ENCODE results near the gene CLSTN3.
"Not testable (repeated sequence)": the region's sequence is repeated elsewhere in the genome, so short reads cannot be mapped to it uniquely, and the experiment has no call there.

CLSTN3 gene

DNA sequence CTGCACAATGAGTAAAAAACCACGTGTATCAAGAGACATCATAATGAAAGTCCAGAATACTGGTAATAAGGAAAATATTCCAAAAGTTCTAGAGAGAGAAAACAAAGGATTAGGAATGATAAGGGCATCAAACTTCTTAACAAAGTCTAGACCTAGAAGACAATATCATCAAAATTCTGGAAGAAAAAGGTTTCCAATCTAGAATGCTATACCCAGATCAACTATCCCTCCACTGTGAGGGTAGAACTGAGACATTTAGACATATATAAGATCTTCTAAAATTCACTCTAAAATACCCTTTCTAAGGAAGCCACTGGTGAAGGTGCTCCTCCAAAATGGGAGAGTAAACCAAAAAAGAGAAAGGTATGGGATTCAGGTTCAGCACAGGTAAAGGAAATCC, 24.1 kb upstream of the CLSTN3 start:
- no peak for DNase-seq

DNA sequence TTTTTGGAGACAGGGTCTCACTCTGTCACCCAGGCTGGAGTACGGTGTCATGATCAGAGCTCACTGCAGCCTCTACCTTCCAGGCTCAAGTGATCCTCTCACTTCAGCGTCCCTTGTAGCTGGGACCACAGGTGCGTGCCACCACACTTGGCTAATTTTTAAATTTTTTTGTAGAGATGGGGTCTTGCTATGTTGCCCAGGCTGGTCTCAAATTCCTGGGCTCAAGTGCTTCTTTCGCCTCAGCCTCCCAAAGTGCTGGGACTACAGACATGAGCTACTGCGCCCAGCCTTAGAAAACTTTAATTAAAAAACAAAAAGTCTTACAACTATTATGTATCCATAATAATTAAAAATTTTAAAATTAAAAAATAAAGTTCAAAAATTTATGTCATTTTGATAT, 23.0 kb upstream of the CLSTN3 start:
- DNase-seq = not testable (repeated sequence)

DNA sequence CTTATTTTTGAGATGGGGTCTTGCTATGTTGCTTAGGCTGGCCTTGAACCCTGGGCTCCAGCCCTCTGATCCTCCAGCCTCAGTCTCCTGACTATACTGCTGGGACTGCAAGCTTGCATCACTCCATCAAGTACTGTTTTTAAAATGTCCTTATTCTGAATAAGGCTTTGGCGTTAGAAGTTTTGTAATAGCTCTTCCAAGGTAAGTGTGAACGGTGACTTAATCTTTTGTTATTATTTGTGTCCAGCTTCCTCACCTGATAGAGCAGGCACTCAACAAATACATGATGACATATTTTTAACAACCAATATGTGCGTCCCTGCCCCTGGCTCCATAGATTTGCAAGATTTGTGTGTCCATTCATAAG, 22.6 kb upstream of the CLSTN3 start:
- DNase-seq = no peak

DNA sequence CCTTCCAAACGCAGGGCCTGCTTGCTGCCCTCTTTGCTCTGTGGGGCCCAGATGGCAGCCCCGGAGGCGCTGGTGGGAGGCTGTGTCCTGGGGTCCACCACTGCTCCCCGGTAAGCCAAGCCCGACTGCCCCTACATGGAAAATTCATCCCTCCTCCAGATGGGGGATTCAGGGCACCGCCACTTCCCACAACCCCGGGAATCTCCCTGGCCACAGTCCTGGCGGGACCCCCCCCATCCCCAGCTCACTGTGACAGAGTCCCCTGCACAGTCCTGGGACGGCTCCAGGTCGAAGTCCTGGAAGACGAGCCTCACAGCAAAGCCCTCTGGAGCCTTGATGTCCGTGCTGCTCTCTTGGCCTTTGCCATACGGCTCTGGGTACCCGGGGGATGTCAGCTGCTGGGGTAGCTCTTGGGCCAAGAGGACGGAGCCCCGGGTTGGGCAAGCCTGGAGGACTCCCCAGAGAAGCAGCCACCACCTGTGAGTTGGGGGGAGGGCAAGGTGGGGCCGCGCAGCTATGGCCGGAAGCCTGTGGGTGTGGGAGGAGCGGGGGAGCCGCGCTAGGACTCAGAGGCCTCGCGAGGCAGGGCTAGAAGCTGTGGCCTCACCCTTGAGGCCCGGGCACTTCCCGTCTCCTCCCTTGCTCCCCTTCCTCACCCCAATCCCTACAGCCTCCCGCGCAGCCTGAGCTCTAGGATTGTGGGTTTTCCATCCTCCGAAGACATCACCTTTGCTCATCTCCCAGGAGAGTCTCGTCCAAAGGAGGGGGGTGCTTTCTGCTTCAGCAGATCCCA, 22.0 kb upstream of the CLSTN3 start:
- peak; percentile 32 for DNase-seq

DNA sequence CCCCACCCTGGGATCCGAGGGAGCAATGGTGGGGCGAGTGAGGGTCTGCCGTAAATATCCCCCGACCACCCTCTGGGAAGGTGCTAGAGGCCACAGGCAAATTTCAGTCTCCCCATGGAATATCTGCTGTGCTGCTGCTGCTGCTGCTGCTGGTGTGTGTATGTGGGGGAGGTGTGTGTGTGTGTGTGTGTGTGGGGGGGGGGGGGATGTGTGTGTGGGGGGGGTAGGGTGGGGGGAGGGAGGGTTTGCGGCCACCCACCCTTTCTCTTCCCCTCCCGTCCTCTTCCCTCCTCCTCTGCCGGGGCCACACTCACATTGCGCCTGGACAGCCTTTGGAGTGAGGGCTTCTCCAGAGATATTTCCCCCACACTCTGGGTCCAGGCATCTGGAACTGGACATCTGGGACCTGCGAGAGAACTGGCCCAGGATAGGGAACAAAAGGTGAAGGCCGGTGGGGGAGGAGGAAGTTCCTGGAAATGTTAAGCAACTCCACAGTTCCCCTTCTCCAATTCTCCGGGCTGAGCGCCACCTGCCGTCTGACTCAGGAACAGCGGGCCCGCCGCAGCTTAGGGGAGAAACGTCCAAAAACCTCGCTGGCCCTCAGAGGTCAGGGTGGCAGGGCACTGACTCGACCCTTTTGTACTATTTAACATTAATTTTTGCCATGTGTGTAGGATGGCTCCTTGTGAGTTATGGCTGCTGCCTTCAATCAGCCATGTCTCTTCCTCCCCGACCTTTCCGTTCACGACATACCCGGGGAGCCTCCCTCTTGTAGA, 21.2 kb upstream of the CLSTN3 start, which contains the start of gene C1RL:
Gene C1RL, minus strand, starts transcription at position 419 of the 776 bp plus-strand sequence. Its CDS starts 34 bp downstream, at position 385.
- peak; percentile 41 for DNase-seq

DNA sequence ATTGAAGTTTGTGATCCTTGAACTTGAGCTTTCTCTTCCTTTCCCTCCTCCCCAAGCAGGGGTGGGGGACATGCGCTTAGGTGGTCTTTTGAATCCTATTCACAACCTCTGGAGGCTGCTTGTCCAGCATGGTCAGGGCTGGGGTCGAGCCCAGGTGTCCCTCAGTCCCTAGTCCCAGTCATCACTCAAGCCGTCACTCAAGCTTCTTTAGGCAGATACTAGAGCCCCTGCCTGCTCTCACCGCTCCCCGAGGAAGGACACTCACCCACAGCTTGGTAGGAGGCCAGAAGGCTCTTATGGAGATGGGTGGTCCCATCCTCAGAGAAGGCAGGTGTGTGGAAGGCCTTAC, 20.6 kb upstream of the CLSTN3 start:
- no peak for DNase-seq

DNA sequence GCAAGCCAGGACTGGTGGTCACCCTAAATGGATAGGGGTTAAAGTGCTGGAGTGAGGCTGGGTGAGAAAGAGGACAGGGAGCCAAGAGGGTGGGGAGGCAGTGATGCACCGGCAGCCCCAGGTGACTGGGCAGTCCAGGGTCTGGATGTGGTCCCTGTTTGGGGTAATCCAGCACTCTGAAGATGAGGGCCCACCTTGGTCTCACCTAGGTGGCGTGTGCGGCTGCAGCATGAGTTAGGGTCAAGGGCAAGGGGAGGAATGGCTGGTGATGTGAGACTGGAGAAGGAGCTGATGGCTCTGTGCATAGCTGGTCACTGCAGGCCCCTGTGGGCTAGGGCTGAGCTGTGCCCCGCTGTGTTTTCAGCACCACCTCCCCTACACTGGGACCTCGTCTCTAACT, 19.5 kb upstream of the CLSTN3 start:
- DNase-seq = no peak

DNA sequence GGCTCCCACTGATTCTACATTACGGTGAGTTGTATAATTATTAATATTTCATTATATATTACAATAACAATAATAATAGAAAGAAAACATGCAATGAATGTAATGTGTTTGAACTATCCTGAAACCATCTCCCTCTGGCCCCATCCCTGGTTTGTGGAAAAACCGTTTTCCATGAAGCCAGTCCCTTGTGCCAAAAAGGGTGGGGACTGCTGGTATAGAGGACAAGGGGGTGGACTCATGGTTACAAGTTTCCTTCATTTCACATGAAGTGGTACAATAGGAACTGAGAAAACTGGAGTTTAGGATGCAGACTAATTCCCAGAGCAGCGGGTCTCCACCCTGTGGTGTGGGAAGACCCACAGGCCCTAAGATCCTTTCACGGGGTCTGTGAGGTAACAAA, 18.1 kb upstream of the CLSTN3 start:
- no peak for DNase-seq

DNA sequence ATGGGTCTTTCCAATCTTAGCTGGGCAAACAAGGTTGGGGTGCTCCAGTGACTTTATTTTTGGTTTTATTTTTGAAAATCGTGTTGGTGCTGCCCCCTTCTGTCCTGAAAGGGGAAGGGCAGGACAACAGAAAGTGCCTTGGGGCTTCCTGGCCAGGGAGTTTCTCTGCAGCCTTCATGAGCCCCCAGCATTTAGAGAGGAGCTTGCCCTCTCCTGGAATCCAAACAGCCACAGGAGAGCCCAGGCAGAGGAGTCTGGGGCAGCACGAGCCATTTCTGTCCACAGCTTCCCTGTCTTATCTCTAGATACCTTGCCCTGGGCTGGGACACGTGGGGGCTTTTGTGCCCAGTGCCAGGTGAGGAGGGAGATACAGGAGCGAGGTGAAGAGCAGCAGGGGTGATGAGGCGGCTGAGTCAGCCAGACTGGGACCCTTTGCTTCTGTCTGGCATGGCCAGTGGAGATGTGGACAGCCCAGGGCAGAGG, 16.7 kb upstream of the CLSTN3 start:
- no peak for DNase-seq

DNA sequence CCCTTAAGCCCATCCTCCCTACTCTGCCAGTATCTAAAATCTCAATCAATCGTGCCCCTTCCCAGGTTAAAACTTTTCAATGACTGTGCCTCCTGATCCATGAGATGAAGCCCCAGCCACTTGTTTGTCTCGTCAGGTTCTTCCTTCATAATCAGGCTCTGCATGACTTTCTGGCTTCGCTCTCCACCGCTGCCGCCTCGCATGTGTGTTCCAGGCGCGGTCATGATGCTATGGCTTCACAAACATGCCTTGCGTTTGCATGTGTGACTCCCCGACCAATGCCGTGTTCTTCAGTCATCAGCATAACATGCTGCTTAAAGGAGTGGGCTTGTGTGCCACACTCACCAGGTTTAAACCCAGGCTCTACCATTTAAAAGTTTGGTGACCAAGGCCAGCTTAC, 16.2 kb upstream of the CLSTN3 start:
- no peak for DNase-seq

DNA sequence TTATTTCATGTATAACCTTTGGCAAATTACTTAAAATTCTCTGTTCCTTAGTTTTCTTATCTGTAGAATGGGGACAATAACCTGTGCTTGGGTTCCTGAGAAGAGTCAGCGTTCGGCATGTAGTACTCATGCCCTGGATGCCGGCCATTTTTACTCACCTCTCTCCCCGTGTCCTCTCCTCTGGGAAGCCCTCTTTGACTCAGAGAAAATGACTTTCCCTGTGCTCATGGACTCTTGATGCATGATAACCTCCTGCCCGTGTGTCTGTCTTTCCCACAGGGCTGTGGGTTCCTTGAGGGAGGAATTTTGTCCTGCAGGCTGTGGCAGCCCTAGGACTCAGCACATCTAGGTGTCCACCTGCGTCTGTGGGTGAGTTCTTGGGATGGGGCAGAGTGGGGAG, 15.3 kb upstream of the CLSTN3 start:
- no peak for DNase-seq

DNA sequence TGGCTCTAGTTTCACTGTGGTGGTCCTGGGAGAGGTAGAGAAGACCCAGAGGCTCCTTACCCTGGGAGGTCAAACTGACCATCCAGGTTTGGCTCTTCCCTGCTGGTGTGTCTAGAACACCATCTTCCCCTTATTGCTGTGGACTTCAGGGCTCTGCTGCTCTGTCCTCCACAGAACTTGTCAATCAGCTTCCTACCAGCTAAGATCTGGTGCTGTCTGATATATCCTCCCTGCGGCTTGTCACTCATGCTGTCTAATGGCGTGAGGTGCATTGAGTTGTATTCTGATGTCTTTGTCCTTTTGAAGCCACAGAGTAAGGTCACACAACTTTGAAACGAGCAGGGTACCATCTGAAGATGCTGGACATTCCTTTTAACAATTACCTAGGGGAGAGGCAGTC, 14.0 kb upstream of the CLSTN3 start:
- no peak for DNase-seq

DNA sequence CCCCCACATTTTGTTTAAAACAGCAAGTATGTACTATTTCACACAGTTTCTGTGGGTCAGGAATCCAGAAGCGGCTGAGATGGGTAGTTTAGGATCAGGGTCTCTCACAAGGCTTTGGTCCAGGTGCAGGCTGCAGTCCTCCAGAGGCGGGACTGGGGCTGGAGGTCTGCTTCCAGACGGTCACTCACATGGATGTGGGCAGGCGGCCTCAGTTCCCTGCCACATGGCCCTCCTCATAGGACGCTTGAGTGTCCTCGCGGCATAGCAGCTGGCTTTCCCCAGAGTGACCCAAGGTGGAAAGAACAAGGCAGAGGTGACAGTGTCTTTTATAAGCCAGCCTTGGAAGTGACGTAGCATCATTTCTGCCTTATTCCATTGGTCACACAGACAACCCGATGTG, 13.3 kb upstream of the CLSTN3 start:
- no peak for DNase-seq

DNA sequence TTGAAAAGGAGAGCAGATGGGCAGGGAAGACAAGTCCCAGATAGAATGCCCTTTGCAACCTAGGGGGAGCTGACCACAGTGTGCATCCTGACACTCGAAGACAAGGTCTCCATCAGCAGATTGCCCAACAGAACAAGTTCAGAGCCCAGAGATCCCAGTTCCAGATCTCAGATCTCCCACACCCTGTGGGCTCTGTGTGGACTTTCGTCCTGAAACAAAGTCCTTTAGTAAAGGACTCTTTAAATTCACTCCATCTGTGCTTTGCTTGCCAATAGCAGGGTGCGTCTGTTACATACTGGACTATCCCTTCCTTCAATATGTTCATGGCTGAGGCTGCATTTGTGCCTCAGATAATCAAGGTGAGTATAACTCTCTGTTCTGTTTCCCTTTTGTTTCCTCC, 12.5 kb upstream of the CLSTN3 start:
- no peak for DNase-seq

DNA sequence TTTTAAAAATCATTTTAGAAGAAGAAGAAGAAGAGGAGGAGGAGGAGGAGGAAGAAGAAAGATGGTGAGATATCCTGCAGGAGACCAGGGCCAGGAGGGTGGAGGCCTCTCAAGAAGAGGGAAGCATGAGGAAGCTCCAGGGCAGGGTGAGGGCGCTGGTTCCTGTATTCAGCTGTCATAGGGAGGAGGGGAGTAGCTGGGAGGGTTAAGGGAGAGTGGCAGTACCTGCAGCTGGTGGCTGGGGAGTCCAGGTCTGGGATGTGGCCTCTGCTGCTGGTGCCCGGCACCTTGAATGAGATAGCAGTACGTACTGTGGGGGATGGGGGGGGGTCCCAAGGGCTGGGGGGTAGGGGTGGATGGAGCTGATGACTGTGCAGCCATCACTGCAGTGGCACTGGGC, 11.3 kb upstream of the CLSTN3 start:
- DNase-seq = no peak

DNA sequence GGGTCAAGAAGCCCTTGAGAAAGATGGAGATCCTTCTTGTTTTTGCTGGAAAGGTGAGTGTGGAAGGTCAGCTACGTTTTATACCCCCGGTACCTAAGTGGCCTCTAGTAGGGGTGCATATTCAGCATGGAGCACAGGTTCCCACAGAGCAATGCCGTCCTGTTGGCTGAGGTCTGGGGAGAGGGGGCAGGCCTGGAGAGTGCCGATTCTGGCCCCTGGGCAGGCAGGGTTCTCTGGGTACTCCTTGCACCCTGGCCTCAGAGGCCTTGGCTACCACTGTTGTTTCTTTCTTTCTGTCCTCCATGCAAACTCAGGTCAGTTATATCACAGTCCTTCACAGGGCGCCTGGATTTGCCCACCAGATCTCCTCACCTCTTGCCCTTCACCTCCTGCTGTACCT, 10.0 kb upstream of the CLSTN3 start:
- no peak for DNase-seq

DNA sequence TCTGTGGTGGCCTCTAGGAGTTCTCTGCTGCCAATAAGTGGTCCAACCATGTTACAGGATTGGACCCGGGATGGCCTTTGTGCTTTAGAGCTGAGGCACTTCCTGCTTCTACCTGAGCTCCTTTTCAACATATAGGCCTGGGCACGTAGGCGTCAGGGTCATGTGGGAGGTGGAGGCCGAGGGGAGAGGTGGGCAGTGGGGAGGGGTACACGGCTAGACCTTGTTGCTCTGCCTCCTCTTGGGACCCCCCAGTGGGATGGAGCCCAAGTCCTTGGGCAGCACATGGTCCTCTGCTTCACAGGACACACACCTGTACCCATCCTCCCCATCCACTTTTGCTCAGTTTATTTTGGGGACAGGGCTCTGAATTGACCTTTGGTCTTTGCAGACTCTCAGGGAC, 8.8 kb upstream of the CLSTN3 start:
- DNase-seq = no peak

DNA sequence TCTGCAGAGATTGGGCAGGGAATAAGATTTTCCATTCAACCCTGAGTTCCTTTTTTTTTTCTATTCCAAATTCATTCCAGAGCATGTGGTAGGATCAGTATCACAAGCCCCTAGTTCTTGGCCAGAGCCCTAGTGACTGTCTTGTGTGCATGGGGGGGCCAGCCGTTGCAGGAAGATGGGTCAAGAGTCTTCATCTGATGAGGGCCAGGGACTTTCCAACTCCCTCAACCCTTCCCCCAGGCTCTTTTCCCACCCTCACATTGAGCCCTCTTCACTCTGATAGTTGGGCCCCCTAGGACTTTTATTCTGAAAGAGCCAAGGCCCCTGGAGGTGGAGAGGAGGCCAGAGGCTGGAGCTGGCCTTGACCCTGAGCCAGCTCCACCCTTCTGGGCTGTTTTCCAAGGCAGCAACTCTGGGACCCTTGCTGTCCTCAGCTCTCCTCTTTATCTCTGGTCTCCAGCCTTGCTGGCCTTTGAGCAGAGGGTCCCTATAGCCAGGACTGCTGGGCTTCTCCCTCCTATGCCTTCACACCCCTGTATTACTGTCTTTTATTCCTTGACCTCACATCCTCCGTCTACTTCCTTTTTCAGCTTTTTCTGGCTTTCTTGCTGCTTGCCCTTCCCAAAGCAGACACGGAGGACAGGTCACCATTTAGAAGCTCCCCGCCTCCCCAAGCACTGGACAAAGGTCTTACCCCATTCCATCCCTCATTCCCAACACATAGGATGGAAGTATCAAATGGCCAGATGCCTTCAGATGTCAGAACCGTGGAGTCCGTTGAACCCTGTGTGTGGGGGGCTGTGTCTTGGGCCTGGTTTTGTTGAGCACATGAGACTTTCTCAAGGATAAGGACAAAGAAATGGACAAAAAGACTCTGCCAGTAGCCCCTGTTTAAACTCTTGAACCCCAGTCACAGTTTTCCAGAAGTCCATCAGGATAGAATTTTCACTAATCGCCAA, 7.1 kb upstream of the CLSTN3 start:
- no peak for DNase-seq

DNA sequence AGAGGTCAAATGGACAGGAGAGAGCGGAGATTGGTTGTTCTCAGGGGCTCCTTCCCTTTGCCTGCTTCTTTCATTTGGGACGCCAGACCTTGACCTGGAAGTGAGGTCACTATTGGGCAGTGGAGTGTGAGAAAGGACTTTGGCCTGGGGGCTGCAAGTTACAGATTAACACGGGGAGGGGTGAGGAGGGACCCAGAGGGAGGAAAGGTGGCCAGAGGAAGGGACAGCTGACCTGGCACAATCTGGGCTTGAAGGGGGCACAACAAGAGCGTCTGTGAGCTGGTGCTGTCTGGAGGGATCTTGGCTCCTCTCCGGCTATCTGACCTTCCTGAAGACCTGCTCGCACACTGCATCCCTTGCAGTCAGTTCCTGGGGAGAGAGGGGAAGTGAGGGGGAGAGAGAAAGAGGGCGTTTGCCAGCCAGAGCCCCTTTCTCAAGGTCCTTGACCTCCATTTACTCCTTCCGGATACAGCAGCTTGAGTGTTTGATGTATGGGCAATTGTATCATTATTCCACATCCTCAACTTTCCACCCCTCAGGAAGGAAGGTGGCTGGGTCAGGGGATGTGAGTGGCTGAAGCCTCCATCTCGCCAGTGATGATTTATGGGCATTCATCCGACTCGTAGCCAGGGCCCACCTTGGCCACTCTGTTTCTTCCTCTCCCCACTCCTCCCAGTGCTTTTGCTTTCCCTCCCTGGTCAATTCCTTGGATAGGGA, 6.2 kb upstream of the CLSTN3 start:
- no peak for DNase-seq

DNA sequence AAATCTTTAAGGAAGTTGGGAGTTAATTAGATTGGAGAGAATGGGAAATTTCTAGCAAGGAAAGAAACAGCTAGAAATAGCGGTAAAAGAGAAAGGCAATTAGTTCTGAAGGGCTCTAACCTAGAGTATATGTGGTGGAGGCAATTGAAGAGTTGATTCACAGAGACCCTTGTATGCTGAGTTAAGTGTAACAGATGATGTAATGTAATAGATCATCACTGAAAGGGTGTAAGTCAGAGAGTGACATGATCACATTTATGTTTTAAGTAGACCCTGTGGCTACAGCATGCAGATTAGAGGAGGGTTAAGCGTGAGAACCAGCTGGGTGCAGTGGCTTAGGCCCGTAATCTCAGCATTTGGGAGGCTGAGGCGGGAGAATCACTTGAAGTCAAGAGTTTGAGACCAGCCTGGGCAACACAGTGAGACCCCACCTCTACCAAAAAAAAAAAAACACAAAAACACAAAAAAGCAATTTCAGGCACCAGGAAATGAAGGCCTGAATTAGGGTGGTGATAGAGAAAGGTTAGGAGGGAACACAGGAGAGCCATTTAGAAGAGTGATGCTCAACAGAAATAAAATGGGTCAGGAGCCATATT, 4.4 kb upstream of the CLSTN3 start:
- DNase-seq = no peak

DNA sequence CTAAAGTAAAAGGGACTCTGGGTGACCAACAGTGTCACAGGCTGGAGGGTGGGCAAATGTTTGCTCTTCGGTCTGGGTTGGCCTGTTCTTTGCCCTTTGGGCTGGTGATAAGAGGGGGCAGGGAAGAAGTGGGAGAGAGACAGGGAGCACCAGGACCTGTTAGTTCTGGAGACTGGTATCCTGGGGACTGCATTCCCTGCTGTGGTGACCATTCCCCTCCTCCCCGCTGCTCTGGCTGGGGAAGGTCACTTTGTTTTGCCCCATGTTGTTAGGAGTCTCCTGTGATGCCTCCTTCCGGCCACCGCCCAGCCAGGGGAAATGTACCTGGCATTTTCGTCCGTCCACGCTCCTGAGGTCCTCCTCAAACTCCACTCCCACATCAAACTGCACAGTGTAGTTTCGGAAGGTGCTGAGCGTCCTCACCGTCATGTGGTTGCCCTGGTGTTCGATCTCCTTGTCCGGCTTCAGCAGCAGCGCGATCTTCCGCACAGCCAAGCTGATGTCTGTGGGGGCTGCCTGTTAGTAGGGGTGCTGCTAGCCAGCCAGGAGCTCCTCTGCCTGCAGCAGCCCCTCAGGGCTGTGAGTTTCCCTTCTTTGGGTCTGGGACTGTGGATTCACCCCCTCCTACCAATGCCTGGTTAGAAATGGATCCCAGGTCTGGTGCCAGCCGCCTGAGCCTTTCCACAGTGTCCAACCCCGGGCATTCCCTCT, 2.1 kb upstream of the CLSTN3 start:
- no peak for DNase-seq

Data from NCI-H526 treated with DMSO at 0.1 percent for 48 hours (cell line).